ENCODE results near the gene GNA14.

DNA sequence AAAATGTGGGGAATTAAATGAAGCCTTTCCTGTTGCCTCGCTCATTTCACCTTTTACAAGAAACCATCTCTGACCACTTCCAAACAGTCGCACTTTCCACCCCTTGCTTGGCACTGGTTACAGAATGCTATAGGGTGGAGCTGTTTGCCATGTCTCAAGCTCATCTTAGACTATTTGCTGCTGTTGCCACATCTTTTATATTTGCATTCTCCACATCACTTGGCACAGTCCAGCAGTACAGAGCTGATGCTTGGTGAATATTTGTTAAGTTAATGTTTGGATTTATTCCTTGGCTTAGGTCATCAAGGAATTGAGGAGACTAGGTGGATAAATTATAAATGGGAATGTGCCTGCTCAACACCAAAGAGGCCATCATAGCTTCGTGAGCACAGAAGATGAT is 53.2 kb downstream of the GNA14 start:
- TF ChIP-seq CTCF (IDR thresholded peaks at IDR 0.05) = no peak
- TF ChIP-seq POLR2AphosphoS5 (IDR thresholded peaks at IDR 0.05; ENCODE audit: low read depth, low read length) = no peak

All from Panc1 (cell line).